Stimulated activated effector memory CD8-positive, alpha-beta T cell treated with anti-CD3 and anti-CD28 coated beads, Interleukin-12 subunit alpha, Interleukin-12 subunit beta, amount 100 ng/mL, for 72 hours (primary cell): ENCODE data around the gene HMMR.
A peak's percentile ranks its signal among the peaks of the same experiment; 100 is the strongest.

Experiments
- ATAC-seq: fragments of 150-1000 bp; cut with Tn5 transposase; 2 replicates; pipeline ENCODE4 v1.10.0; 2021
- DNase-seq, 2 donors: peaks; one replicate each; pipeline ENCODE4 v3.0.0; 2021 to 2022; ENCODE audit warnings: low spot score in 2 of 2
- H3K27ac Mint-ChIP-seq: one replicate; pipeline ENCODE4 v1.8.0; 2022; ENCODE audit warnings: mild to moderate bottlenecking, mixed read lengths
- H3K36me3 Mint-ChIP-seq: one replicate; pipeline ENCODE4 v1.8.0; 2022; ENCODE audit warnings: mild to moderate bottlenecking, mixed read lengths
- H3K4me1 Mint-ChIP-seq: one replicate; pipeline ENCODE4 v1.8.0; 2022; ENCODE audit warnings: mixed read lengths
- H3K4me3 Mint-ChIP-seq: one replicate; pipeline ENCODE4 v1.8.0; 2022; ENCODE audit warnings: mild to moderate bottlenecking, mixed read lengths
- H3K9me3 Mint-ChIP-seq: one replicate; pipeline ENCODE4 v1.8.0; 2022; ENCODE audit warnings: mixed read lengths

Gene HMMR

GRCh38 chr5:163489055-163489744, 28.8 kb downstream of the HMMR start:
- no peaks in the 10 kb centered on the region for H3K4me1 Mint-ChIP-seq
- ATAC-seq (no peak), DNase-seq (no peak)
- H3K36me3 Mint-ChIP-seq = peaks cover 16% of the 10 kb centered on the region
- H3K9me3 Mint-ChIP-seq = no peaks in the 10 kb centered on the region
- no peak overlapping the region for H3K4me3 Mint-ChIP-seq
- H3K27ac Mint-ChIP-seq = no peak overlapping the region

- Mint-ChIP-seq H3K27ac (no peak overlapping the region), H3K36me3 (peaks cover 16% of the 10 kb centered on the region), H3K4me1 (no peaks in the 10 kb centered on the region), H3K4me3 (no peak overlapping the region), H3K9me3 (no peaks in the 10 kb centered on the region)
- no peak for DNase-seq
- ATAC-seq = no peak
Observed at GRCh38 chr5:163489745-163490075, 29.3 kb downstream of the HMMR start.

- Mint-ChIP-seq H3K4me1 (no peaks in the 10 kb centered on the region), H3K27ac (no peak overlapping the region), H3K4me3 (no peak overlapping the region), H3K36me3 (peaks cover 2% of the 10 kb centered on the region), H3K9me3 (no peaks in the 10 kb centered on the region)
- DNase-seq (no peak), ATAC-seq (no peak)
Observed at GRCh38 chr5:163496286-163496685, 35.9 kb downstream of the HMMR start.

- no peak for ATAC-seq
- no peaks in the 10 kb centered on the region for H3K36me3 Mint-ChIP-seq
Observed at GRCh38 chr5:163497315-163497714, 36.9 kb downstream of the HMMR start.

GRCh38 chr5:163498886-163499285, 38.5 kb downstream of the HMMR start:
- ATAC-seq (no peak), DNase-seq (no peak)
- no peaks in the 10 kb centered on the region for H3K36me3 Mint-ChIP-seq
- H3K4me1 Mint-ChIP-seq = peaks cover 6% of the 10 kb centered on the region
- H3K27ac Mint-ChIP-seq = no peak overlapping the region
- no peaks in the 10 kb centered on the region for H3K9me3 Mint-ChIP-seq
- H3K4me3 Mint-ChIP-seq = no peak overlapping the region

More at GRCh38 chr5:163497315-163497714, 36.9 kb downstream of the HMMR start:
- Mint-ChIP-seq H3K9me3 (no peaks in the 10 kb centered on the region), H3K27ac (no peak overlapping the region), H3K4me3 (no peak overlapping the region), H3K4me1 (no peaks in the 10 kb centered on the region)
- DNase-seq = no peak

GRCh38 chr5:163502521-163502920, 42.1 kb downstream of the HMMR start:
- peak overlapping the region; percentile 99 for H3K27ac Mint-ChIP-seq
- ATAC-seq (no peak), DNase-seq (no peak)
- H3K4me3 Mint-ChIP-seq = peak overlapping the region; percentile 91
- peaks cover 24% of the 10 kb centered on the region for H3K36me3 Mint-ChIP-seq
- no peaks in the 10 kb centered on the region for H3K9me3 Mint-ChIP-seq
- peaks cover 8% of the 10 kb centered on the region for H3K4me1 Mint-ChIP-seq

GRCh38 chr5:163503106-163504078, 43.0 kb downstream of the HMMR start:
- no peak for ATAC-seq
- peaks cover 29% of the 10 kb centered on the region for H3K36me3 Mint-ChIP-seq
- peak overlapping the region; percentile 91 for H3K4me3 Mint-ChIP-seq
- peaks cover 17% of the 10 kb centered on the region for H3K4me1 Mint-ChIP-seq
- DNase-seq = no peak
- H3K9me3 Mint-ChIP-seq = no peaks in the 10 kb centered on the region
- peak overlapping the region; percentile 99 for H3K27ac Mint-ChIP-seq

- H3K4me1 Mint-ChIP-seq = peaks cover 26% of the 10 kb centered on the region
- peak overlapping the region; percentile 99 for H3K27ac Mint-ChIP-seq
- peak; percentile 2 for ATAC-seq
- peak in 1 of 2 donors; percentile 73 for DNase-seq
- H3K4me3 Mint-ChIP-seq = peak overlapping the region; percentile 91
- H3K9me3 Mint-ChIP-seq = no peaks in the 10 kb centered on the region
- peaks cover 34% of the 10 kb centered on the region for H3K36me3 Mint-ChIP-seq
Observed at GRCh38 chr5:163504079-163504931, 43.9 kb downstream of the HMMR start.

- Mint-ChIP-seq H3K4me1 (peaks cover 27% of the 10 kb centered on the region), H3K36me3 (peaks cover 34% of the 10 kb centered on the region), H3K27ac (peak overlapping the region; percentile 99), H3K4me3 (peak overlapping the region; percentile 91), H3K9me3 (no peaks in the 10 kb centered on the region)
- DNase-seq (no peak), ATAC-seq (no peak)
Observed at GRCh38 chr5:163505049-163505367, 44.6 kb downstream of the HMMR start.

- Mint-ChIP-seq H3K9me3 (no peaks in the 10 kb centered on the region), H3K4me1 (peaks cover 27% of the 10 kb centered on the region), H3K27ac (peak within 1 kb of the TSS; percentile 99), H3K4me3 (peak within 1 kb of the TSS; percentile 91), H3K36me3 (peaks cover 39% of the 10 kb centered on the region)
- DNase-seq = peak; percentile 86 to 95
- peak; percentile 92 for ATAC-seq
Observed at GRCh38 chr5:163505368-163506094, 45.1 kb downstream of the HMMR start, which contains the start of gene MAT2B. Gene MAT2B (plus strand): TSS chr5:163505619. CDS start chr5:163505687, 68 bp downstream.

GRCh38 chr5:163506095-163506457, 45.6 kb downstream of the HMMR start:
- peaks cover 27% of the 10 kb centered on the region for H3K4me1 Mint-ChIP-seq
- peak; percentile 67 for ATAC-seq
- H3K36me3 Mint-ChIP-seq = peaks cover 44% of the 10 kb centered on the region
- peak overlapping the region; percentile 91 for H3K4me3 Mint-ChIP-seq
- H3K9me3 Mint-ChIP-seq = no peaks in the 10 kb centered on the region
- peak overlapping the region; percentile 99 for H3K27ac Mint-ChIP-seq
- DNase-seq = peak in 1 of 2 donors; percentile 71

- H3K4me3 Mint-ChIP-seq = peak overlapping the region; percentile 91
- peak overlapping the region; percentile 99 for H3K27ac Mint-ChIP-seq
- H3K9me3 Mint-ChIP-seq = no peaks in the 10 kb centered on the region
- peak; percentile 62 for ATAC-seq
- H3K4me1 Mint-ChIP-seq = peaks cover 28% of the 10 kb centered on the region
- peaks cover 46% of the 10 kb centered on the region for H3K36me3 Mint-ChIP-seq
- no peak for DNase-seq
Observed at GRCh38 chr5:163506726-163507125, 46.3 kb downstream of the HMMR start.

- Mint-ChIP-seq H3K36me3 (peaks cover 66% of the 10 kb centered on the region), H3K27ac (peak overlapping the region; percentile 99), H3K4me1 (peaks cover 35% of the 10 kb centered on the region), H3K9me3 (no peaks in the 10 kb centered on the region), H3K4me3 (peak overlapping the region; percentile 91)
- ATAC-seq (no peak), DNase-seq (no peak)
Observed at GRCh38 chr5:163508753-163509152, 48.3 kb downstream of the HMMR start.

GRCh38 chr5:163509291-163509951, 49.0 kb downstream of the HMMR start:
- Mint-ChIP-seq H3K4me3 (peak overlapping the region; percentile 91), H3K36me3 (peaks cover 72% of the 10 kb centered on the region), H3K9me3 (no peaks in the 10 kb centered on the region), H3K4me1 (peaks cover 35% of the 10 kb centered on the region), H3K27ac (peak overlapping the region; percentile 99)
- no peak for ATAC-seq
- DNase-seq = no peak
